HG02571 (cell line): ENCODE measurements around the gene FGFRL1.
A peak's percentile ranks its signal among the peaks of the same experiment; 100 is the strongest.

Experiments
- ATAC-seq: cut with Tn5 transposase; IDR thresholded peaks from one replicate; pipeline ENCODE4 v1.9.1; 2021; ENCODE audit warnings: mild to moderate bottlenecking, moderate library complexity; ENCODE audit not compliant: unreplicated experiment

FGFRL1 gene

GRCh38 chr4:1011022-1011665, at the start of gene FGFRL1:
TSS of gene FGFRL1 (plus strand) at chr4:1011626. CDS start at chr4:1012486, 860 bp downstream.
- peak; percentile 34 for ATAC-seq

DNA sequence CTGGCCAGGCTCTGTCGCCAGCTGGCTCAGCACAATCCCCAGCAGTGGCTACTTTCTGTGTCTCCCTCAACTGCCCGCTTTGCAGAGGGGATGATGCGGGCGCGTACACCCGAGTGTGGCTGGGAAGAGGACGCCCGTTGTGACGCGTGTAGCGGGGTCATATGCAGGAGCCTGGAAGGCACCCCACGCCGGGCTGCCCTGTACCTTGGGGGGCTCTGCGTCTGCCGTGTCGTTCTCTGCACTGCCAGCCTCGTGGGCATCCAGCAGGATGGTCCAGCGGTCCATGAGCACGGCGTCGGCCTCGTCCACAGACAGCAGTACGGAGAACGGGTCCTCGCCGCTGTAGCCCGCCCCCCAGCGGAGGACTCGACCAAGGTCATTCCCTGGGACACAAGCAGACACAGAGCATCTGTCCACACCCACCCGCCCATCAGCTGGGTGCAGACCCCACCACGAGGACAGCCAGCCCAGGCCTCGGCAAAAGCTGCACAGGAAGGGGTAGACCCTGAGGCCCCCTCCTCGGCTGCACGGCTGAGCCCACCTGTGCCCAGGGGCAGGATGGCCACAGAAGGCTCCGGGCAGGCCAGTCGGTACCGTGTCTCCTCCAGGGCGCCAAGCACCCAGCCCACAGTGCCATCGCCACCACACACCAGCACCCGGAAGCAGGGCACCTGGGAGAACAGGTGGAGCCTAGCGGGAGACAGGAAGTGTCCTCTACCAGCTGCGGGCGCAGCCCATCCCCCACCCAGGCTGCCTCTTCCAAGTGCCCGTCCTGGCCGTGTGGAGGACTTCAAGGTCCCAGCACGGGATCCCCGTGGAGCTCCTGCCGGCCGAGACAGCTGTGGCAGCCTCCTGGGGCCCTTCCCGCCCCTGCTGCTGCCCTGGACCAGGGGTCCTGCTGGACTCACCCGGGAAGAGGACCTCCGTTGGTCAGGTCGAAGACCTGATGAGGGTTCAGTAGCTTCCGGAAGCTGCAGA, 48.9 kb upstream of the FGFRL1 start:
- no peak for ATAC-seq

DNA sequence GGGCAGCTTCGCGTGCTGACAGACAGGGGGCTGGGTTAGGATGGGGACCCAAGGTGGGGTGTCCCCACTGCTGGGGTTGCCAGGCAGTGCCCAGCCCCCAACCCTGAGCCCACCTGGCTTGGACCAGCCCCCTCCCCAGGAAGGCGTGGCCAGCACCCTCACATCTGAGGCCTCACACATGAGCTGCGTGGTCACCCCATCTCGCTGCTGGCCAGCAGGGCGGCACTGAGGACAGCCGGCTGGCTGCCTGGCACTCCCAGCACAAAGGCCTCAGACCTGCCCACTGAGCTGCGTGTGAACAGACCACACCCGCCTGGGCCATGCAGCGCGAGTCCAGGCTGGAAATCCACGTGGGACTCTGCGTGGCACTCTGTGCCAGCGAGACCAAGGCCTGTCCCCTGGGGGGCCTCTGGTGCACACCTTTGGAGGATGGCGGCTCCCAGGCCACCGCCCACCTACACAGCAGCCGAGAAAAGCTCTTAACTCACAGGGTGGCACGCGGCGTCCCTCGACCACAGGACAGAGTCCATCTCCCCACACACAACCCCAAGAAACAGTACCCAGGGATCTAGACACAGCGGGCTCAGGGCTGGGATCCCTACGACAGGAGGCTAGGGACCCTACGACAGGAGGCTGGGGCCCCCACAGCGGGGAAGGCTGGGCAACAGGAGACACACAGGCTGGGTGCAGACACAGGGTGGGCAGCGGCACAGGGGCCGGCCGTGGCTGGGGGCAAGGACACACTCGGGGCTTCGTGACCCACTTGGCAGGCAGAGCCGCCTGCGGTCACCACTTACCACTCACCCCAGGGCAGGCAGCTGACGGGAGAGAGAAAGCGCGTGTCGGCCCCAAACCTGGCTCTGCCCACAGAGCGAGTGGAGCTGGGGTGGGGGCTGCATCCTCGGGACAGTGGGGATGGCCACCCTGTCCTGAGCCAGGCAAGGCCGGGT, 47.9 kb upstream of the FGFRL1 start:
- no peak for ATAC-seq

DNA sequence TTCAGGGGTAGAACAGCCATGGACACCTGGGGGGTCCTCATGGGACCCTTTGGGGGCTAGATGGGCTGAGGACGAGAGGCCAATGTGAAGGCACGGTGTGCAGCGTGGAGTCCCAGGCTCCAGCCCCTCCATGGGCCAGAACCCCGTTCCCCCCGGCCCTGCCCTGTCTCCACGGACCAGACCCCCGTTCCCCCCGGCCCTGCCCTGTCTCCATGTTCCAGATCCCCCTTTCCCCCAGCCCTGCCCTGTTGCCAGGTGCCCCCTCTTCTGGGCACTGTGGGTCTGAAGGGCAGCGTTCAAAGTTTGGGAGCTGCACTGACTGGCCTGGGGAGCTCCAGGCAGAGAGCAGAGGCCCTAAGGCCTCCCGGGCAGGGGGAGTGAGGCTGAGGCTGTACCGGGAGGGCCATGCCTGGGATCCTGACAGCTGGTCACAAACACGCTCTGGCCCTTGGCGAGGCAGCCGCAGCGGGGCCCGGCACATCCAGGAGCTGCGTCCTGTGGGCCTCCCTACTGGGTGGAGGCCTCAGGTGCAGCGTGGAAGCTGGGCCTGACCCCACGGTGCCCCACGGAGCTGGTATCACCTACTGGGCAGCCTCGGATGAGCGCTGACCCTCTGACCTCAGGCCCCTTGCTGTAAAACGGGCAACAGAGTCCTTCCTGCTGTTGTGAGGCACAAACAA, 46.9 kb upstream of the FGFRL1 start:
- ATAC-seq = no peak

- ATAC-seq = no peak
These were observed 46.2 kb upstream of the FGFRL1 start for GRCh38 chr4:965048-965765.

DNA sequence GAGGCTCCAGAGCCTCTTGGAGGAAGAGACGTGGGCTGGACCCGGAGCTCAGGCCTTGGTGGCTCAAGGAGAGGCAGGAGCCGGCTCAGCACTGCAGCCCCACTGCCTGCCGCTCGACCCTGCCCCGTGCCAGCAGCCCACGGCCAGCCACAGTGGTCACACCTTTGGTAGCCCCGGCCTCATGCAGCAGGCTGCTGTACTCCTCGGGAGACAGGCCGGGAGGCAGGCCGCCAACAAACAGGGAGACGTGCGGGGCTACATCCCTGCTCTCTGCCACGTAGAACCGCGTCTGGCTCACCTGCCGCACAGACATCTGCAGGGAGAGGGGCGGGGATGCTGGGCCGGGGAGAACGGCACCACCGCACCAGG, 45.7 kb upstream of the FGFRL1 start:
- ATAC-seq = no peak

DNA sequence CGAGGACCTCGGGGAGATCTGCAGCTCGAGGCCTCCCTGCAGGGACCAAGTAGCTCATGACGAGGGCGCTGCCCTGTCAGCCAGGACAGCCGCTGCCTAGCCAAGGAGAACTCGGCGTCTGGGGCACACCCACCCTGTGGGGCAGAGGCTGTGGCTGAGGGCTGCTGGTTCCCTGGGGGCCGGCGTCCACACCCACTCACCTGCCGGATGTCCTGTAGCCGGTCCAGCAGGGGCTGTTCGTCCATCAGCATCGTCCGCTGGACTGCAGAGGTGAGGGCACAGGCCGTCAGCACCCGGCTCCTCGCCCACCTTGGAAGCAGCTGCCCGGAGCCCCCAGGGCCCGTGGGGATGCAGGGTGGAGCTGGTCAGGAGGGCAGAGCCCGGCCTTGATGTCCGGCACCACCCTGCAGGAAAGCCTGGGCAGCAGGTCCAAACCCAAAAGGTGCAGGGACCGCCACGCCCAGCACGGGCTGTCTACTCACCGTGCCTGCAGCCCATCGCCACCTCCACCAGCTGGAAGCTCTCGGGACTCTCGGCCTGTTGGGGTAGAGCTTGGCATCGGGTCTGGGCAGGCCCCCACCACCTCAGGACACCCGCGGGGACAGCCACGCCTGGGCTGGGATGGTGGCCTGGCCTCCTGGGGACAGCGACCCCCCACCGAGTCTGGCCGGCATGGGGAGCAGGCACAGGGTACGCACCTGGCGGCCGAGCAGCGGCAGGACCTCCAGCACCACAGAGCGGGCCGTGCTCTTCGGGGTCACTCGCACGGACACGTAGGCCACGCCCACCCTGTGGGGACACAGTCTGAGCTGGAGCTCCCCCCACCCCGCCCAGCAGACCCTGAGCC, 44.9 kb upstream of the FGFRL1 start:
- no peak for ATAC-seq

DNA sequence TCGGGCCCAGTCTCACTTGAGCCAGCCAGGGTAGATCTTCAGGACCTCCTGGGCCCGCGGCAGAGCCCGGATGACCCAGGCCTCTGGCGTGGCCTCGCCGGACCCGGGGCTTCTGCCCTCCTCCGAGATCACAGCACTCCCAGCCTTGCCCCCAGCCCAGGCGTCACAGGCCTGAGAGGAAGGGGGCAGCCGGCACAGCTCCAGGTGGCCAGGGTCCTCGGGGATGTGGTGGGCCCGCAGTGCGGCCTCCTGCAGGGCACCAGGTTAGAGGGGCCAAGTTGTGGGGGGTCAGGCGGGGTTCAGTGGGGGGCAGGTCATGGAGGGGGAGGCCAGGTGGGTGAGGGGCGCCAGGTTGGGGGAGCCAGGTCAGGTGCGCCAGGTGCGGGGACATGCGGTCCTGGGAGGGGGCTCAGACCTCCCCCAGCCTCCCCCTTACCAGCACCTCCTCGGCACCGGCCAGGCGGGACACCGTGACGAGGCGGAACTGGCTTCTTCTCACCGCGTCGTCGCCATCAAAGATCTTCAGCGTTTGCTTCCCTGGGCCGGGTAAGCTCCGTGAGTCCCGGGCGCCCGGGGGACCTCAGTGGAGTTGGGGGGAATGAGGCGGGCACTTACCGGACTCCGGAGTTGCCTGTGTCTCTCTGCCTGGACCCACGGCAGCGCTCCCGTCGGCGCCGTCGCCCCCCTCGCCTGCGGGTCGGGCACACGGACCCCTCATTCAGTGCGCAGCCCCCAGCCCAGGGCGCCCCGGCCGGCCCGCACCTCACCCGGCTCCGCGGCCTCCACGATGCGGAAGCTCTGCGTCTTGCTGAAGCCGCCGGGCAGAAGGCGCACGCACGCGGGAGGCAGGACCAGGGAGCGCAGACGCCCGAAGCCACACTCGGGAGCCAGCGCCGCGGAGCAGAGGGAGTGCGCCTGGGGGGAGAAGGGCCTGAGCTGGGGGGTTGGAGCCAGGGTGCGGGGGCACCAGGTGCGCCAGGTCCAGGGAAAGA, 44.0 kb upstream of the FGFRL1 start:
- no peak for ATAC-seq

DNA sequence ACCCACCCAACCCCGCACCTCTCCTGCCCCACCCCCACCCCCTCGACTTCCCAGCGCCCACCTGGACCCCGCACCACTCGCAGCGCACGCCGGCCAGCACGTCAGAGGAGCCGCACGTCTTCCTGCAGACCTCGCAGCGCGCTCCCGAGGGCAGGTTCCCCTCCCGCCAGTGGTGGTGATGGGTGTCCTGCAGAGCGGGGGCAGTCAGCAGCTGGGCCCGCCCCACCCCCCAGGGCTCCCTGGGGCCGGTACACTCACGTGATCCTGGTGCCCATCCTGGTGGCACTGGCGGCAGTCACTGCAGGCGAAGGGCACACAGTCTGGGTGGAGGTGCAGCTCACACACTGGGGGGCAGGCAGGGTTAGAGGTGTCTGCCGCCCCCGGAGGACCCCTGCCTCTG, 43.2 kb upstream of the FGFRL1 start:
- ATAC-seq = no peak

DNA sequence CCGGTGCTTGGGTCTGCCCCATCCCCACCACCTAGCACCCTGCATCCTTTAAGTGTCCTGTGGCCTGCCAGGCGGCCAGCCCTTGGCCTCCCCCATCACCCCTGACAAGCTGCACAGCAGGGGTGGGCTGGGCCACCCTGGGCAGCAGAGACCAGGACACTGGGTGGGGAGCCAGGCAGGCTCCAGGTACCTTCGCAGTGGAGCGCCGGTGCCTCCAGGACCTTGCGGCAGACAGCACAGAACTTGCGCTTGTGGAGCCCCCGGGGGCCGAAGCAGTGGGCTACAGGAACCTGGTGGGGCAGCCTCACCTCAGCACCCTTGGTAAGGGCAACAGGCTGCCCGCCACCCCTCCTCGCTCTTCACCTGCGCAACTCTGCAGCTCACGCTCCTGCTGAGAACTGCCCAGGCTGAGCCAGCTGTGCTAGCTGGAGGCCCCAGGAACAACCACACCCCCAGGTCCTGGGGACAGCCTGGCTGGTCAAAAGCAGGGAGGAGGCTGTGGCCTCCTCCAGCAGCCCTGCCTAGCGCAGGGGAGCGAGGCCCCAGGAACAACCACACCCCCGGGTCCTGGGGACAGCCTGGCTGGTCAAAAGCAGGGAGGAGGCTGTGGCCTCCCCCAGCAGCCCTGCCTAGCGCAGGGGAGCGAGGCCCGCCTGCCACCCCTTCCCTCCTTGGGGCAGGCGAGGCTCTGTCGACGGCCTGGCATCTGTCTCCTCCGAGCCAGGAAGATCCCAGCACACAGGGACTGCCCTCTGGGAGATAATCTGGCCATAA, 42.6 kb upstream of the FGFRL1 start:
- no peak for ATAC-seq

DNA sequence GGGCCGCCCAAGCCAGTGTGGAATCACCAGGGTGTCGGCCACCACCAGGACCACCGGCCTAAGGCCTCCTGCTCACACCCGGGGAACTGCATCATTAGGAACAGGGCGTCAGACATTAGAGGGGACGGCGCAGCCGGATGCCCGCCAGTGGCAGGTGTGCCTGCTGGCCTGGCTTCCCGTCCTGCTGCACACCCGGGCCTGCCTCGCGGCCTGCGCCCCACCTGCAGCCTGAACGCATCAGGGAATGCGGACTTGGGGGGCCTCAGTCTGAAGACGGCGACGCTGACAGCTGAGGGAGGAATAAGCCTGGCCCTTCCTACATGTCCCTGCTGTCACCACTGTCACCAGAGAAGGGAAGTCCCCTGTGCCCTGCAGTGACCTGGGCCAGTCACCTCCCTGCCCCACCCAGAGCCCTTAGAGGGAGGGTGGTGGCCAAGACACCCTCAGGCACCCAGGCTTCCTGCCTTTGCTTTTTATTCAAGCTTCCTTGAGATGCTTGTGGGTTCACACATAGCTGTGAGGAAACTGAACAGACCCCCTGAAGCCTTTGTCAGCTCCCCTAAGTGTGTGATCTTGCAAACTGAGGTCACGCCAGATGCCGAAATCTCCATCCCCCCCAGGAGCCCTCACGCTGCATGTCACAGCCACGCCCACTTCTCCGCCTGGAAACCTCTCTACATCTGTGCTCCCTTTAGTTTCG, 41.2 kb upstream of the FGFRL1 start:
- no peak for ATAC-seq

DNA sequence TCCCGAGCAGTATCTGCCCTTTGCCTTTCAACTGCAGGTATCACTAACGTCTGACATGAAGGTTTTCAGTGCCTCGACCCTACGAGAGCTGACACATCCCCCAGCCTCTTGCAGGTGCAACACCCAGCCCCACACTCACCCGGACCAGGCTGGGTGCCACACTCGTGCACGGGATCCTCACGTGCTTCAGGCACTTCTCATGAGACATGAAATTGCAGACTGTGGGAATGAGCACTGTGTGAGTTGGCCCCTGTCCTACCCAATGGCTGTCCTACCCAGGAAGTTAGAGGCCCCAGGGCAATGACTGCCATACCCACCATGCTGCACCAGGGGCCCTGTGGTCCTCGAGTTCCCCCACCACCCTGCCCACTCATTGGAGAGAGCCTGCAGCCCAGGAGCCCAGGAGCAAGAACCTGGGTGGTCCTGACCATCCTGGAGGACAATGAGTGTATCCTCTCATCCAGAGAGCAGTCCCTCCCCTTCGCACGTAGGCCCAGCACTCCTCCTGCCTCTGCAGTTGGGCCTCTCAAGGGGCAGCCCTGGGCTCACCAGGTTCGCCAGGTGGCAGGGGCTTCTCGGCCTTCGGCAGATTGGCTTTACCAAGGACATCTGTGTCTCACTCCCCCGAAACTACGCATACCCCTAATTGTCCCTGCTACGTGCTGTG, 40.4 kb upstream of the FGFRL1 start:
- ATAC-seq = no peak

DNA sequence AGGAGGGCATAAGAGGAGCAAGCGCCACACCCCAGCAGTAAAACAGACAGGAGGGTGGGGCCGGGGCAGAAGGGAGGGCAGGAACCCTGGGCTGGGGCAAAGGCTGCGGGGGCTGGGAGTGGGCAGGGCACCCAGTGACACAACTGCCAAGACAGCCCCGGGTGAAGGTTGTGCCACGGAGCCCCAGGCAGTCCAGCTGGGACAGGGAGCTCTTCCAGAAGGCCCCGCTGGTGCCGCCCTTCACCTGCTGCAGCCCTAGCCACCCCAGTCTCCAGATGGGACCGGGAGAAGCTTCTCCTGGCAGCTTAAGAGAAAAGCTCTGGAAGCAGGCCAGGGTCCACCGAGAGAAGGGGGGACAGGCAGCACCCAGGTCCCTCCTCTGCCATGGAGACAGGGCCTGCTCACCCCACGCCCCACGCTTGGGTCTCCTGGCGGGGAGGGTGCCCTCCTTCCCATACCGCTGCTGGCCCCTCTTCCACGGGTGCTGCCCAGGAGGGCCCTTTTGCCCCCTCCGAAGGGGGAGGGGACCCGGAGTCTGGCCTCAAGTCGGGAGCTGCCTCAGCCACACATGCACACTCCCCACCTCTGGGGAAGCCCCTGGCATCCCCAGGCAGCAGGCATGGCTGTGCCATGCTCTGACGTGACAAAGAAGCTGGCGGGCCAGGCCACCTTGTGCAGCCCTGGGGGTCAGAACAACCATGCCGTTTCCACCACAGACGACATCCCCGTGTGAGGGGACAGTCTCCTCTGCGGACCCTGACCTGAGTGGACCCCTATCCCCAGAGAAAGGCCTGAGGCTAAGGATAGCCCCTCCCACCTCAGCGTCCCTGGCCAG, 39.5 kb upstream of the FGFRL1 start:
- ATAC-seq = no peak

DNA sequence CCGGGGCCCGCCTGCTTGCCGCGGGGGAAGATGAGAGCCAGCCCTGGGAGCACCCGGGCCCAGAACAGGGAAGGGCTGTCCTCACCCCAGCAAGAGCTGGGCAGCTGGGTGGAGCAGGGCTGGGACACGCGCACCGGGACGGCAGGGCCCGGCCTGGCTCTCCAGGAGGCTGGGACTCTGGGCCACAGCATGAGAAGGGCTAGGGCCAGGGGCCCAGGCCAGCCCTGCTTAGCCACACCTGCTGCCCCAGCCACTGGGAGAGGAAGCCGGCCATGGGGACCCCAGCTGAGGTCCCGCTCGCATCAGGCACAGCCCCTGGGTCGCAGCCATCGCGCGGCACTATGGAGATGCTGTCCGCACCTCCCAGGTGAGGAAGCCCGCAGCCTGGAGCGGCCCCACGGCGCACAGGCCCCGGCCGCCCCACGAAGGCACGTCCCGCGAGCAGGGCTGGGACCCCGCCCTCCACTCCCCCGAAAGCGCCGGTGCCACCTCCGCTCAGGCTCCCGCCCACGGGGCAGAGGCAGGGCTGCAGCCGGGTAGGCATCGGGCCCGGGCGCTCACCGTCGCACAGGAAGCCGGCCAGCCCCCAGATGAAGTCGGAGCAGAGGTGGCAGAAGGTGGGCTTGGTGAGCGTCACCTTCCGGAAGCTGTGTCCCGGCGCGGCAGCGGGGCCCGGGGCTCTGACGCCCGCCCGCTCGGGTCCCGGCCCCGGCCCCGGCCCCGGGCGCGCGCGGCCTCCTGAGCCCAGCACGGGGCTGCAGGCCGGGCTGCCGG, 38.6 kb upstream of the FGFRL1 start:
- peak; percentile 40 for ATAC-seq
